Caco-2 (cell line): Measurements from ENCODE around the gene RRM2. TPM values are rescaled to one million over a fixed set of nuclear protein-coding genes. Genes with fewer than 3 reads are reported as not detected.

Experiments used
- BruUV-seq: library from RNA; stranded (reverse); fragments of 400-500 nt; replicated peaks from 2 replicates; lab custom pipeline; 2021; lab: Mats Ljungman, UMichigan
- CTCF ChIA-PET: fragments of 300-600 bp; sonication (Branson Sonifier 250); formaldehyde crosslinking; loops from one replicate; lab custom pipeline; 2022; ENCODE audit warnings: antibody characterized with exemption; lab: Charles Lee
- POLR2A ChIA-PET: fragments of 300-600 bp; sonication (Branson Sonifier 250); formaldehyde crosslinking; loops from one replicate; lab custom pipeline; 2022; ENCODE audit warnings: antibody characterized with exemption; lab: Charles Lee
- DNase-seq, 2 experiments: peaks; one replicate each; pipeline versions ENCODE4 v3.0.0 to v3.0.0-alpha.2; 2020 to 2022
- H3K27me3 ChIP-seq: replicated peaks from 2 replicates; pipeline ENCODE4 v1.6.0; 2011; ENCODE audit warnings: low read length; ENCODE audit not compliant: control insufficient read depth, insufficient read depth
- H3K36me3 ChIP-seq: 2 replicates; pipeline ENCODE4 v1.5.1; 2011; ENCODE audit warnings: low read length; ENCODE audit not compliant: control insufficient read depth, insufficient read depth
- H3K4me1 ChIP-seq: fragments of 250-450 bp; sonication (Bioruptor Pico); 2 replicates; pipeline ENCODE4 v1.5.1; 2020; ENCODE audit warnings: mild to moderate bottlenecking
- H3K4me3 ChIP-seq: 2 replicates; pipeline ENCODE4 v1.5.1; 2011; ENCODE audit warnings: low read depth, mild to moderate bottlenecking, control low read depth, low read length
- H3K9me3 ChIP-seq: fragments of 250-450 bp; sonication (Bioruptor Pico); 2 replicates; pipeline ENCODE4 v1.5.1; 2020; ENCODE audit warnings: mild to moderate bottlenecking, moderate library complexity
- H3K27ac Mint-ChIP-seq: one replicate; pipeline ENCODE4 v1.8.0; 2022; ENCODE audit warnings: mixed read lengths; ENCODE audit not compliant: unreplicated experiment
- H3K27me3 Mint-ChIP-seq: one replicate; pipeline ENCODE4 v1.8.0; 2022; ENCODE audit warnings: mixed read lengths; ENCODE audit not compliant: insufficient read depth, unreplicated experiment
- H3K36me3 Mint-ChIP-seq: one replicate; pipeline ENCODE4 v1.8.0; 2022; ENCODE audit warnings: mild to moderate bottlenecking, mixed read lengths; ENCODE audit not compliant: insufficient read depth, unreplicated experiment
- H3K4me1 Mint-ChIP-seq: one replicate; pipeline ENCODE4 v1.8.0; 2022; ENCODE audit warnings: low read depth, mixed read lengths; ENCODE audit not compliant: unreplicated experiment
- H3K4me3 Mint-ChIP-seq: one replicate; pipeline ENCODE4 v1.8.0; 2022; ENCODE audit warnings: mild to moderate bottlenecking, moderate library complexity, mixed read lengths; ENCODE audit not compliant: unreplicated experiment
- H3K9me3 Mint-ChIP-seq: one replicate; pipeline ENCODE4 v1.8.0; 2022; ENCODE audit warnings: mixed read lengths; ENCODE audit not compliant: unreplicated experiment
- CTCF ChIP-seq, 2 experiments: fragments of 200-600 bp in 1 of 2; IDR thresholded peaks; 1 replicate in 1 of 2; 2 replicates in 1 of 2; pipeline versions ENCODE4 v1.5.1 to v1.8.0; 2011 to 2022; ENCODE audit warnings: antibody characterized with exemption in 1 of 2, control low read depth in 1 of 2, inconsistent platforms in 1 of 2, low read depth in 1 of 2, low read length in 1 of 2, mild to moderate bottlenecking in 1 of 2, moderate library complexity in 1 of 2; ENCODE audit not compliant: insufficient read depth in 1 of 2, severe bottlenecking in 1 of 2, unreplicated experiment in 1 of 2
- intact Hi-C: fragments of 100-400 bp; cut with micrococcal nuclease; formaldehyde crosslinking; loops from one replicate; pipeline ENCODE4 v1.10.0; 2022; ENCODE audit not compliant: unreplicated experiment
- total RNA-seq: library from RNA; stranded (reverse); gene quantifications from 2 replicates; pipeline ENCODE4 v1.2.3, GENCODE V29; 2022

Gene RRM2
- total RNA-seq, 1 experiment from 2014 or later = 169 TPM

GRCh38 chr2:10124538-10125045, 2.1 kb downstream of the RRM2 start:
- 0 out of 2 replicates have a peak overlapping the region, but pooled peaks have one; percentile 66 for H3K4me3 ChIP-seq
- Mint-ChIP-seq H3K36me3 (peaks cover 97% of the 10 kb centered on the region), H3K27me3 (no peaks in the 10 kb centered on the region), H3K4me3 (peak overlapping the region; percentile 96), H3K4me1 (peaks cover 24% of the 10 kb centered on the region), H3K27ac (peak overlapping the region; percentile 96), H3K9me3 (no peaks in the 10 kb centered on the region)
- H3K27me3 ChIP-seq = no peaks in the 10 kb centered on the region
- H3K4me1 ChIP-seq = peaks cover 11% of the 10 kb centered on the region
- peaks cover 10% of the 10 kb centered on the region for H3K36me3 ChIP-seq
- peak; percentile 60 to 78 for DNase-seq
- CTCF ChIA-PET = interaction anchor here (0.6 to 4.9 kb wide), 11 partner anchors 17 to 311 kb away, joined by 3 to 54 read pairs (median 4); no protein-coding TSS in a partner anchor
- no peaks in the 10 kb centered on the region for H3K9me3 ChIP-seq
- POLR2A ChIA-PET = interaction anchor here (0.6 to 1.0 kb wide), 2 partner anchors 310 to 336 kb away, joined by 3 read pairs; no protein-coding TSS in a partner anchor
- intact Hi-C loops = loop anchor here (1.0 to 10.0 kb wide), 4 partner anchors 285 to 540 kb away; partner anchors contain the start of gene YWHAQ
- peak; percentile 60 to 85 for TF ChIP-seq CTCF (IDR thresholded peaks at IDR 0.05; ENCODE audit: insufficient read depth in 1 of 2, low read depth in 1 of 2, low read length in 1 of 2, severe bottlenecking in 1 of 2, unreplicated experiment in 1 of 2)
- no TSS peak for BruUV-seq

GRCh38 chr2:10125842-10126631, 3.5 kb downstream of the RRM2 start:
- H3K27me3 Mint-ChIP-seq = no peaks in the 10 kb centered on the region
- TF ChIP-seq CTCF (IDR thresholded peaks at IDR 0.05; ENCODE audit: insufficient read depth in 1 of 2, low read depth in 1 of 2, low read length in 1 of 2, severe bottlenecking in 1 of 2, unreplicated experiment in 1 of 2) = no peak
- no TSS peak for BruUV-seq
- Histone ChIP-seq H3K4me1 (peaks cover 11% of the 10 kb centered on the region), H3K27me3 (no peaks in the 10 kb centered on the region), H3K4me3 (no peak overlapping the region), H3K9me3 (no peaks in the 10 kb centered on the region), H3K36me3 (peaks cover 10% of the 10 kb centered on the region)
- no peak for DNase-seq
- ChIA-PET POLR2A (interaction anchor here (0.6 kb wide), 1 partner anchor 29 kb away, joined by 3 read pairs; no protein-coding TSS in a partner anchor), CTCF (interaction anchor here (0.7 to 4.9 kb wide), 3 partner anchors 283 to 483 kb away, joined by 3 to 54 read pairs (median 6); no protein-coding TSS in a partner anchor)
- H3K4me3 Mint-ChIP-seq = peak overlapping the region; percentile 2
- H3K4me1 Mint-ChIP-seq = peaks cover 24% of the 10 kb centered on the region
- H3K27ac Mint-ChIP-seq = peak overlapping the region; percentile 6
- H3K9me3 Mint-ChIP-seq = no peaks in the 10 kb centered on the region
- intact Hi-C loops = loop anchor here (10.0 kb wide), 1 partner anchor 539 kb away; no protein-coding TSS in a partner anchor
- H3K36me3 Mint-ChIP-seq = peaks cover 99% of the 10 kb centered on the region

- H3K4me3 ChIP-seq = no peak overlapping the region
- H3K36me3 Mint-ChIP-seq = peaks cover 99% of the 10 kb centered on the region
- CTCF ChIA-PET = interaction anchor here (1.4 to 4.9 kb wide), 2 partner anchors 282 to 309 kb away, joined by 6 to 54 read pairs; no protein-coding TSS in a partner anchor
- no peak for DNase-seq
- no peak overlapping the region for H3K4me3 Mint-ChIP-seq
- H3K27me3 ChIP-seq = no peaks in the 10 kb centered on the region
- H3K4me1 Mint-ChIP-seq = peaks cover 24% of the 10 kb centered on the region
- no peaks in the 10 kb centered on the region for H3K9me3 Mint-ChIP-seq
- POLR2A ChIA-PET = interaction anchor here (0.6 kb wide), 1 partner anchor 30 kb away, joined by 3 read pairs; no protein-coding TSS in a partner anchor
- no peaks in the 10 kb centered on the region for H3K27me3 Mint-ChIP-seq
- no peak overlapping the region for H3K27ac Mint-ChIP-seq
- TF ChIP-seq CTCF (IDR thresholded peaks at IDR 0.05; ENCODE audit: insufficient read depth in 1 of 2, low read depth in 1 of 2, low read length in 1 of 2, severe bottlenecking in 1 of 2, unreplicated experiment in 1 of 2) = no peak
- H3K9me3 ChIP-seq = no peaks in the 10 kb centered on the region
- intact Hi-C loops = loop anchor here (10.0 kb wide), 1 partner anchor 538 kb away; no protein-coding TSS in a partner anchor
- H3K4me1 ChIP-seq = peaks cover 11% of the 10 kb centered on the region
- BruUV-seq = no TSS peak
- H3K36me3 ChIP-seq = peaks cover 12% of the 10 kb centered on the region
Measured at GRCh38 chr2:10126632-10127026, 4.1 kb downstream of the RRM2 start.
